ENCODE measurements around the gene PLK5. TPM values are rescaled to one million over a fixed set of nuclear protein-coding genes. Genes with fewer than 3 reads are reported as not detected.

Gene PLK5
- total and polyA plus RNA-seq, 2 donors (not counting 1 experiment from before 2014, with no cell fraction given) = not detected

- Mint-ChIP-seq H3K27ac (no peak overlapping the region), H3K4me1 (peaks cover 13% of the 10 kb centered on the region), H3K4me3 (no peak overlapping the region), H3K27me3 (no peaks in the 10 kb centered on the region), H3K9me3 (ENCODE audit: insufficient read depth) (no peaks in the 10 kb centered on the region)
- Histone ChIP-seq H3K27ac (ENCODE audit: low read length in 2 of 2) (no peak overlapping the region), H3K4me2 (replicated peaks; ENCODE audit: low read depth, low read length, poor library complexity, severe bottlenecking) (no peak overlapping the region), H4K20me1 (ENCODE audit: control insufficient read depth, insufficient read depth, low read length, poor library complexity, severe bottlenecking) (peaks cover 7% of the 10 kb centered on the region), H3K4me1 (ENCODE audit: control insufficient read depth in 2 of 2, insufficient read depth in 2 of 2, low read length in 2 of 2) (peaks cover 6 to 22% of the 10 kb centered on the region in 2 donors), H3K27me3 (replicated peaks in 1 of 4; ENCODE audit: control extremely low read depth in 1 of 4, control insufficient read depth in 3 of 4, insufficient read depth in 4 of 4, low read length in 3 of 4) (no peaks in the 10 kb centered on the region), H3K36me3 (replicated peaks in 1 of 2; ENCODE audit: control extremely low read depth in 1 of 2, control insufficient read depth in 1 of 2, extremely low read depth in 1 of 2, insufficient read depth in 2 of 2, low read length in 1 of 2) (peaks cover 0 to 4% of the 10 kb centered on the region in 2 experiments), H3K79me2 (ENCODE audit: control insufficient read depth, insufficient read depth, low read length) (peaks cover 14% of the 10 kb centered on the region), H2AFZ (ENCODE audit: insufficient read depth, low read depth, low read length, poor library complexity, severe bottlenecking) (no peak overlapping the region), H3K9ac (ENCODE audit: low read length) (no peak overlapping the region), H3K9me3 (ENCODE audit: control extremely low read depth in 1 of 3, control insufficient read depth in 2 of 3, insufficient read depth in 1 of 3, low read length in 2 of 3) (no peaks in the 10 kb centered on the region), H3K4me3 (ENCODE audit: control extremely low read depth in 1 of 5, extremely low read depth in 1 of 5, insufficient read depth in 1 of 5, low read depth in 2 of 5, low read length in 4 of 5) (no peak overlapping the region)
- CTCF ChIA-PET = no interaction called here
- TF ChIP-seq EZH2 (IDR thresholded peaks at IDR 0.05; ENCODE audit: borderline replicate concordance, insufficient read depth, low read depth, low read length, poor library complexity, severe bottlenecking) = no peak
- TF ChIP-seq, protein P1, sequence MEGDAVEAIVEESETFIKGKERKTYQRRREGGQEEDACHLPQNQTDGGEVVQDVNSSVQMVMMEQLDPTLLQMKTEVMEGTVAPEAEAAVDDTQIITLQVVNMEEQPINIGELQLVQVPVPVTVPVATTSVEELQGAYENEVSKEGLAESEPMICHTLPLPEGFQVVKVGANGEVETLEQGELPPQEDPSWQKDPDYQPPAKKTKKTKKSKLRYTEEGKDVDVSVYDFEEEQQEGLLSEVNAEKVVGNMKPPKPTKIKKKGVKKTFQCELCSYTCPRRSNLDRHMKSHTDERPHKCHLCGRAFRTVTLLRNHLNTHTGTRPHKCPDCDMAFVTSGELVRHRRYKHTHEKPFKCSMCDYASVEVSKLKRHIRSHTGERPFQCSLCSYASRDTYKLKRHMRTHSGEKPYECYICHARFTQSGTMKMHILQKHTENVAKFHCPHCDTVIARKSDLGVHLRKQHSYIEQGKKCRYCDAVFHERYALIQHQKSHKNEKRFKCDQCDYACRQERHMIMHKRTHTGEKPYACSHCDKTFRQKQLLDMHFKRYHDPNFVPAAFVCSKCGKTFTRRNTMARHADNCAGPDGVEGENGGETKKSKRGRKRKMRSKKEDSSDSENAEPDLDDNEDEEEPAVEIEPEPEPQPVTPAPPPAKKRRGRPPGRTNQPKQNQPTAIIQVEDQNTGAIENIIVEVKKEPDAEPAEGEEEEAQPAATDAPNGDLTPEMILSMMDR (IDR thresholded peaks at IDR 0.05) = no peak
- intact Hi-C loops (cut with micrococcal nuclease) = no loop called here
- ATAC-seq (ENCODE audit: low read depth) (no peak), DNase-seq (no peak)
- WGBS (ENCODE audit: insufficient coverage) = 93% methylated on average over 26 of the region's 26 CpGs
- POLR2A ChIA-PET = no interaction called here
These were observed 42.5 kb upstream of the PLK5 start for GRCh38 chr19:1481224-1481892.

GRCh38 chr19:1481893-1482360 is 42.0 kb upstream of the PLK5 start:
- H3K4me3 ChIP-seq (ENCODE audit: control extremely low read depth in 1 of 5, extremely low read depth in 1 of 5, insufficient read depth in 1 of 5, low read depth in 2 of 5, low read length in 4 of 5) = no peak overlapping the region
- H4K20me1 ChIP-seq (ENCODE audit: control insufficient read depth, insufficient read depth, low read length, poor library complexity, severe bottlenecking) = peaks cover 7% of the 10 kb centered on the region
- Mint-ChIP-seq H3K9me3 (ENCODE audit: insufficient read depth) (no peaks in the 10 kb centered on the region), H3K4me1 (peaks cover 13% of the 10 kb centered on the region), H3K27me3 (no peaks in the 10 kb centered on the region), H3K27ac (no peak overlapping the region), H3K4me3 (no peak overlapping the region)
- no peak overlapping the region for H3K4me2 ChIP-seq (replicated peaks; ENCODE audit: low read depth, low read length, poor library complexity, severe bottlenecking)
- no peaks in the 10 kb centered on the region for H3K9me3 ChIP-seq (ENCODE audit: control extremely low read depth in 1 of 3, control insufficient read depth in 2 of 3, insufficient read depth in 1 of 3, low read length in 2 of 3)
- DNase-seq (no peak), ATAC-seq (ENCODE audit: low read depth) (no peak)
- TF ChIP-seq, protein P1 (IDR thresholded peaks at IDR 0.05) = no peak
- TF ChIP-seq EZH2 (IDR thresholded peaks at IDR 0.05; ENCODE audit: borderline replicate concordance, insufficient read depth, low read depth, low read length, poor library complexity, severe bottlenecking) = no peak
- POLR2A ChIA-PET = no interaction called here
- WGBS (ENCODE audit: insufficient coverage) = 94% methylated on average over 36 of the region's 36 CpGs
- peaks cover 14% of the 10 kb centered on the region for H3K79me2 ChIP-seq (ENCODE audit: control insufficient read depth, insufficient read depth, low read length)
- H3K27ac ChIP-seq (ENCODE audit: low read length in 2 of 2) = no peak overlapping the region
- no peak overlapping the region for H2AFZ ChIP-seq (ENCODE audit: insufficient read depth, low read depth, low read length, poor library complexity, severe bottlenecking)
- CTCF ChIA-PET = no interaction called here
- peaks cover 0 to 4% of the 10 kb centered on the region in 2 experiments for H3K36me3 ChIP-seq (replicated peaks in 1 of 2; ENCODE audit: control extremely low read depth in 1 of 2, control insufficient read depth in 1 of 2, extremely low read depth in 1 of 2, insufficient read depth in 2 of 2, low read length in 1 of 2)
- H3K4me1 ChIP-seq (ENCODE audit: control insufficient read depth in 2 of 2, insufficient read depth in 2 of 2, low read length in 2 of 2) = peaks cover 6 to 22% of the 10 kb centered on the region in 2 donors
- intact Hi-C loops (cut with micrococcal nuclease) = no loop called here
- no peak overlapping the region for H3K9ac ChIP-seq (ENCODE audit: low read length)
- no peaks in the 10 kb centered on the region for H3K27me3 ChIP-seq (replicated peaks in 1 of 4; ENCODE audit: control extremely low read depth in 1 of 4, control insufficient read depth in 3 of 4, insufficient read depth in 4 of 4, low read length in 3 of 4)
